Neutrophil (primary cell): ENCODE measurements around the gene OR52A1.

Experiments
- H3K27ac ChIP-seq: fragments of 200-600 bp; sonication (generic); 2 replicates; pipeline ENCODE4 v1.5.1; 2016; ENCODE audit warnings: mild to moderate bottlenecking, moderate library complexity
- H3K27me3 ChIP-seq: fragments of 200-600 bp; sonication (generic); 2 replicates; pipeline ENCODE4 v1.6.0; 2016; ENCODE audit warnings: mild to moderate bottlenecking
- H3K36me3 ChIP-seq: fragments of 200-600 bp; sonication (generic); 2 replicates; pipeline ENCODE4 v1.5.1; 2017
- H3K4me1 ChIP-seq, 2 experiments: fragments of 200-600 bp in 1 of 2; sonication (generic) in 1 of 2; 1 replicate in 1 of 2; 2 replicates in 1 of 2; pipeline versions ENCODE4 v1.5.1 to v1.6.1; 2013 to 2016; ENCODE audit warnings: low read depth in 1 of 2, low read length in 1 of 2, mild to moderate bottlenecking in 1 of 2, moderate library complexity in 1 of 2; ENCODE audit not compliant: control insufficient read depth in 1 of 2, insufficient read depth in 1 of 2
- H3K4me3 ChIP-seq, 2 experiments: fragments of 200-600 bp in 1 of 2; sonication (generic) in 1 of 2; 1 replicate in 1 of 2; 2 replicates in 1 of 2; pipeline ENCODE4 v1.5.1; 2013 to 2016; ENCODE audit warnings: low read depth in 1 of 2, low read length in 1 of 2, mild to moderate bottlenecking in 1 of 2, moderate library complexity in 1 of 2
- H3K9me3 ChIP-seq: fragments of 200-600 bp; sonication (generic); 2 replicates; pipeline ENCODE4 v1.5.1; 2016
- TF ChIP-seq, protein P1 (sequence below): fragments of 200-600 bp; sonication (generic); IDR thresholded peaks from 2 replicates; pipeline ENCODE4 v1.5.1; 2016; ENCODE audit warnings: antibody characterized with exemption

The OR52A1 gene

DNA sequence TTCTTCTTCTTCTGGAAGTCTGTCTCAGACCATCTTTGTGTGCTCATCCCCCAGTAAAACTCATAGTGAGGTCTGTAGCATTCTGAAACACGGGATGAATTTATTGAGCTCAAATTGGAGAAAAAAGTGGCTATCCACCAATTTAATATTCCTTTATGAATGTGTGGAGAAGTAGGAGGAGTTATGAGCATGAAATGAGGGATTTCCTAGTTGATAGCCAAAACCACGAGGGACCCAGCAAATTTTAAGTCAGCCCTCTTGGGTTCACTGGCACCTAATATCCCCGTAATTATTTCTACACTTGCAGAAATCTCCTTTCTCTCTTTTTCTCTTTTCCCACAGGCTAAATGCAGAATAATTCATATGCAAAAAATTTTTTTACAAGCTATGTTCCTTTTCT is at the start of gene OR52A1:
TSS of gene OR52A1 (minus strand) at position 101 of the 400 bp plus-strand sequence. CDS start 2,388 bp downstream, outside the sequence.
- Histone ChIP-seq H3K9me3 (no peaks in the 10 kb centered on the region), H3K4me1 (no peaks in the 10 kb centered on the region), H3K36me3 (no peaks in the 10 kb centered on the region), H3K4me3 (no peak within 1 kb of the TSS), H3K27me3 (no peaks in the 10 kb centered on the region), H3K27ac (no peak within 1 kb of the TSS)
- TF ChIP-seq, protein P1, sequence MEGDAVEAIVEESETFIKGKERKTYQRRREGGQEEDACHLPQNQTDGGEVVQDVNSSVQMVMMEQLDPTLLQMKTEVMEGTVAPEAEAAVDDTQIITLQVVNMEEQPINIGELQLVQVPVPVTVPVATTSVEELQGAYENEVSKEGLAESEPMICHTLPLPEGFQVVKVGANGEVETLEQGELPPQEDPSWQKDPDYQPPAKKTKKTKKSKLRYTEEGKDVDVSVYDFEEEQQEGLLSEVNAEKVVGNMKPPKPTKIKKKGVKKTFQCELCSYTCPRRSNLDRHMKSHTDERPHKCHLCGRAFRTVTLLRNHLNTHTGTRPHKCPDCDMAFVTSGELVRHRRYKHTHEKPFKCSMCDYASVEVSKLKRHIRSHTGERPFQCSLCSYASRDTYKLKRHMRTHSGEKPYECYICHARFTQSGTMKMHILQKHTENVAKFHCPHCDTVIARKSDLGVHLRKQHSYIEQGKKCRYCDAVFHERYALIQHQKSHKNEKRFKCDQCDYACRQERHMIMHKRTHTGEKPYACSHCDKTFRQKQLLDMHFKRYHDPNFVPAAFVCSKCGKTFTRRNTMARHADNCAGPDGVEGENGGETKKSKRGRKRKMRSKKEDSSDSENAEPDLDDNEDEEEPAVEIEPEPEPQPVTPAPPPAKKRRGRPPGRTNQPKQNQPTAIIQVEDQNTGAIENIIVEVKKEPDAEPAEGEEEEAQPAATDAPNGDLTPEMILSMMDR, result no peak

DNA sequence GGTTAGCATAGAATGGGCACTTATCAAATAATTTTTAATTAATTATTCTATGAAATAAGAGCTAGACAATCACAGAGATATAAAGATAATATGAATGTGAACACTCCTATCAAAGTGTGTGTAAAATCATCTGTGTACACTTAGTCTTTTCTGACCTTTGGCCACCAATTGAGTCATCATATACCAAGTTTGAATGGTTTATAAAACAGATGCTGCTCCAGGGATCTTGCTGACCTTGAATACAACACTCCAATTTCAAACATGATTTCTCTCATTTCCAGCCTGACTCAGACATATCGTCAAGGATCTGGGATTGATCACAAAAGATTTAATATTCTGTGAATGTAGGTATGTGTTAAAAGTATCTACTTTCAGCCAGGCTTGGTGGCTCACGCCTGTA is 48.8 kb upstream of the OR52A1 start:
- Histone ChIP-seq H3K9me3 (no peaks in the 10 kb centered on the region), H3K27me3 (no peaks in the 10 kb centered on the region), H3K36me3 (no peaks in the 10 kb centered on the region), H3K4me3 (no peak overlapping the region), H3K4me1 (no peaks in the 10 kb centered on the region), H3K27ac (no peak overlapping the region)
- TF ChIP-seq, protein P1, result no peak

DNA sequence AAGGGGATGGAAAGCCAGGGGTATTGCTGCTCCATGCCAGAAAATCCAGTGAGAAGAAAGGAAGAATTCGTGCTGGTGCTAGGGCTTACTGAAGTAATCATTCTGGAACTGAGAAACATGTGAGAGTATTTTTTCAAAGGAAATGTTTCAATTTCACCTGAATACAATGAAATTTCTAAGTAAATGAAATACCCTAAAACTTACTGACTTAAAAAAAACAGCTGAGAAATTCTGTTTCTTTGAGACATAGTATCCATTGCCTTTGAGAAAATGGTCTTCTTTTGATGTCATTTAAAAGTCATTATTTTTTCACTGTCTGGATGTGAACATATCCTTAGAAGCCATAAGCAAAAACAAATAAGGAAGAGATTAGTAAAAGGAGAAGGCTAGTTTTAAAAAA is 46.0 kb upstream of the OR52A1 start, which contains the start of gene OR51V1:
TSS of gene OR51V1 (minus strand) at position 101 of the 400 bp plus-strand sequence. CDS start at position 101, 0 bp downstream.
- Histone ChIP-seq H3K4me1 (no peaks in the 10 kb centered on the region), H3K4me3 (no peak within 1 kb of the TSS), H3K27me3 (no peaks in the 10 kb centered on the region), H3K27ac (no peak within 1 kb of the TSS), H3K36me3 (no peaks in the 10 kb centered on the region), H3K9me3 (no peaks in the 10 kb centered on the region)
- TF ChIP-seq, protein P1, result no peak

DNA sequence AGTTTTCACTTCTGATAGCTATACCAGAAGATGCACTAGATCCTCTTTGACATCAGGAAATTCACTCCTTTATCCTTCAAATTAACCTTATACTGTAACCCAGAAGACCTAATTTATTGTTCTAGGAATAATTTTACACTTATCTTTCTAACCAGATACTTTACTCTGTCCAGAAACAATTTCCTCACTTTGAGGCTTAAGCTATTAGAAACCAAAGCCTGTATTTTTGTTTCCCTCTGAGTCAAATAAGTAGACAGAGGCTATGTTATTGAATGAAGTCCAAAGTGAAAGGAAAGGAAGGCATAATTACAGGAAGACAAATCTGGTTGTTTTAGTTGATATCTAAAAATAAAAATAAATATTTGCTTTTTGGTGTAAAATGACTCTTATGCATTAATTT is 43.7 kb upstream of the OR52A1 start:
- H3K36me3 ChIP-seq, result no peaks in the 10 kb centered on the region
- no peaks in the 10 kb centered on the region for H3K27me3 ChIP-seq
- TF ChIP-seq, protein P1, result no peak
- H3K9me3 ChIP-seq, result no peaks in the 10 kb centered on the region
- H3K4me3 ChIP-seq, result no peak overlapping the region
- H3K27ac ChIP-seq, result no peak overlapping the region
- H3K4me1 ChIP-seq, result no peaks in the 10 kb centered on the region

DNA sequence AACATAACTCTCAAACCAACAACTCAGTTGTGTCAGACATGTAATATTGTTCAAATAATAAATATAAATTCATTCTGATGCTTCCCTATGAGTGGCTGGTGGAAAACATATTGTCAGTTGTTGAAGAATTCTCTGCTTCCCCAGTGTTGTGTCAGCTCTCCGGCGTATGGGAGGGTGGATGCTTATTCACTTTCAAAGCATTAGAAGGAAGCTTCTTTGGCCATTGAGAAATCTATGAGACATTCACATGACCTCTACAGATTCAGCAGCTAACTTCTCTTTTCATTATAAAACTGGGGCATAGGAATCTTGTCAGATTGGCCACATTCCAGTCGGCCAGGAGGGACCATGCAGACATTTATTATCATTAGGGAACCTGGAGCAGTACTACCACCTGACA is 43.0 kb upstream of the OR52A1 start:
- Histone ChIP-seq H3K27ac (no peak overlapping the region), H3K9me3 (no peaks in the 10 kb centered on the region), H3K27me3 (no peaks in the 10 kb centered on the region), H3K36me3 (no peaks in the 10 kb centered on the region), H3K4me3 (no peak overlapping the region), H3K4me1 (no peaks in the 10 kb centered on the region)
- TF ChIP-seq, protein P1, result no peak

DNA sequence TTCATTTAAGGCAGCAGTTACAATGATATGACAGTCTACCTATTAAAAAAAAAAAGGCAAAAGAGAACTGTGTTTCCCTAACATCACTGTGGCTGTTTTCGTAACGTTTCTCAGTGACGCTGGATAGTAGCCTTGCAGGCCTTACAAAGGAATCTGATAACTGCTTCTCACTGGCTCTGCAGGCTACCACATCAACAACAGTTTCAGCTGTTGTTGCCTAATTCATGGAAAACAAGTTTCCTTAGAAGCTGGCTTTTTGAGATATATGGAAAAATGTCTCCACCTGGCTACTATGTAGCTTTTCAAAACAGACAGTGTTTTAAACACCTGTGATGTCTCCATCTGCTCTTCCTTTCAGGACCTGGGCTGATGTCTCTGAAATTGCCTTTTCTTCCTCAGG is 42.2 kb upstream of the OR52A1 start:
- H3K4me1 ChIP-seq, result no peaks in the 10 kb centered on the region
- H3K27ac ChIP-seq, result no peak overlapping the region
- no peaks in the 10 kb centered on the region for H3K27me3 ChIP-seq
- no peaks in the 10 kb centered on the region for H3K36me3 ChIP-seq
- H3K4me3 ChIP-seq, result no peak overlapping the region
- TF ChIP-seq, protein P1, result no peak
- H3K9me3 ChIP-seq, result no peaks in the 10 kb centered on the region
